Stimulated activated CD8-positive, alpha-beta memory T cell treated with anti-CD3 and anti-CD28 coated beads, Interleukin-12 subunit alpha, Interleukin-12 subunit beta, amount 100 ng/mL, for 24 hours (primary cell): ENCODE results near the gene ARAP1.

Experiments
- DNase-seq: peaks from one replicate; pipeline ENCODE4 v3.0.0-alpha.2; 2020; ENCODE audit errors: extremely low read depth

ARAP1 gene

GRCh38 chr11:72762641-72763304 is 10.6 kb upstream of the ARAP1 start:
- no peak for DNase-seq

GRCh38 chr11:72760539-72761405 is 8.6 kb upstream of the ARAP1 start:
- no peak for DNase-seq

- DNase-seq, result no peak
Observed at GRCh38 chr11:72759468-72759985, 7.3 kb upstream of the ARAP1 start.

- DNase-seq, result no peak
Observed at GRCh38 chr11:72758690-72759389, 6.6 kb upstream of the ARAP1 start.

GRCh38 chr11:72758304-72758689 is 6.1 kb upstream of the ARAP1 start:
- no peak for DNase-seq

- DNase-seq, result no peak
Observed at GRCh38 chr11:72755713-72756285, 3.6 kb upstream of the ARAP1 start.

- no peak for DNase-seq
Observed at GRCh38 chr11:72754544-72755155, 2.4 kb upstream of the ARAP1 start.

- DNase-seq, result no peak
Observed at GRCh38 chr11:72754149-72754543, 1.9 kb upstream of the ARAP1 start.

GRCh38 chr11:72753341-72754148 is 1.3 kb upstream of the ARAP1 start:
- no peak for DNase-seq

GRCh38 chr11:72751116-72752087 is 806 bp downstream of the ARAP1 start:
- no peak for DNase-seq

GRCh38 chr11:72750556-72751115 is 1.6 kb downstream of the ARAP1 start:
- DNase-seq, result no peak

GRCh38 chr11:72750086-72750485 is 2.1 kb downstream of the ARAP1 start:
- no peak for DNase-seq

- no peak for DNase-seq
Observed at GRCh38 chr11:72747289-72747855, 4.8 kb downstream of the ARAP1 start.

GRCh38 chr11:72746821-72747220 is 5.4 kb downstream of the ARAP1 start:
- DNase-seq, result no peak

- DNase-seq, result no peak
Observed at GRCh38 chr11:72745925-72746550, 6.2 kb downstream of the ARAP1 start.

GRCh38 chr11:72745511-72745910 is 6.7 kb downstream of the ARAP1 start:
- DNase-seq, result no peak

GRCh38 chr11:72744474-72744873 is 7.7 kb downstream of the ARAP1 start:
- no peak for DNase-seq
